ENCODE data around the gene ZNF467. TPM values are rescaled to one million over a fixed set of nuclear protein-coding genes. Genes with fewer than 3 reads are reported as not detected.

Gene ZNF467, protein sequence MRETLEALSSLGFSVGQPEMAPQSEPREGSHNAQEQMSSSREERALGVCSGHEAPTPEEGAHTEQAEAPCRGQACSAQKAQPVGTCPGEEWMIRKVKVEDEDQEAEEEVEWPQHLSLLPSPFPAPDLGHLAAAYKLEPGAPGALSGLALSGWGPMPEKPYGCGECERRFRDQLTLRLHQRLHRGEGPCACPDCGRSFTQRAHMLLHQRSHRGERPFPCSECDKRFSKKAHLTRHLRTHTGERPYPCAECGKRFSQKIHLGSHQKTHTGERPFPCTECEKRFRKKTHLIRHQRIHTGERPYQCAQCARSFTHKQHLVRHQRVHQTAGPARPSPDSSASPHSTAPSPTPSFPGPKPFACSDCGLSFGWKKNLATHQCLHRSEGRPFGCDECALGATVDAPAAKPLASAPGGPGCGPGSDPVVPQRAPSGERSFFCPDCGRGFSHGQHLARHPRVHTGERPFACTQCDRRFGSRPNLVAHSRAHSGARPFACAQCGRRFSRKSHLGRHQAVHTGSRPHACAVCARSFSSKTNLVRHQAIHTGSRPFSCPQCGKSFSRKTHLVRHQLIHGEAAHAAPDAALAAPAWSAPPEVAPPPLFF
- 10 to 100 TPM in 1 of 2 donors, 1 to 10 TPM in 1; 9.9 to 13.2 TPM for total RNA-seq

DNA sequence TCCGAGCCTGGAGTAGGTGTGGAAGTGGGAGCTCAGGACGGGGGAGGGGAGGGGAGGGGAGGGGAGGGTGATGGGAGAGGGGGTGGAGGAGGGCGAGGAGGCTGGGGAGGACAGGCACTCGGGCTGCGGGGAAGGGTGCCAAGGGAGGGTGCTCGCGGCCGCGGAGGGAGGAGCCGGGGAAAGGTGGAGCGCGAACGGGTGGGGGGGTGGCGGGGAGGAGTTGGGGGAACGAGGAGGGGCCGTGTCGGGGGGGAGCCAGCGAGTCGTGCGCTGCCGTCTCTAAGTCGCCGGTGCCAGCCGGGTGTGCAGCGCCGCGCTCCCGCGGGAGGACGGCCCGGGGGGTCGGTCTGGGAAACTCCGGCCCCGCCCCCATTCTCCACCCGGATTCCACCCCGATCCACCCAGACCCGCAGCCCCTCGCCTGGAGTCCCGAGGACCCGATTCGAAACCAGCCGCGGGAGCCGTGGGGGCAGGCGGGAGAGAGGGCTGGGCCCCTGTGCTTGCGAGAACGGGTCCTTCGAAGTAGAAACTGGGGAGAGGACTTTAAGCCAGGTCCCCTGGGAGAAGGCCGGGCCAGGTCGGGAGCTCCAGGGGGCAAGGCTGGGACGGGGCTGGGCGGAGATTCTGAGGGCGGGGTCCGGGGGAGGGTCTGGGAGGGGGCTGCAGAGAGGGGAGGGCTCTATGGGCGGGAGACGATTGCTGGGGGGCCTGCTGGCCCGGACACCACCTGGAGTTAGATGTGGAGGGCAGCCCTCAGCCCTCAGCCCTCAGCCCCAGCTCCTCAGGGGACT is at the start of gene ZNF467:
TSS of gene ZNF467 (minus strand) at position 143 of the 791 bp plus-strand sequence. CDS start 2,556 bp downstream, outside the sequence.
- Histone ChIP-seq H3K4me3 (peak within 1 kb of the TSS; percentile 57 to 65), H3K27me3 (no peaks in the 10 kb centered on the region), H3K27ac (peak within 1 kb of the TSS; percentile 73 to 86 (median 77)), H3K9me3 (no peaks in the 10 kb centered on the region), H3K4me1 (peaks cover 21% of the 10 kb centered on the region), H3K36me3 (replicated peaks in 1 of 2; ENCODE audit: insufficient read depth in 1 of 2, low read depth in 2 of 2) (no peaks in the 10 kb centered on the region)
- ATAC-seq, result peak; percentile 31
- DNase-seq, result peak; percentile 83 to 88 (median 86)
- TF ChIP-seq, protein P1, sequence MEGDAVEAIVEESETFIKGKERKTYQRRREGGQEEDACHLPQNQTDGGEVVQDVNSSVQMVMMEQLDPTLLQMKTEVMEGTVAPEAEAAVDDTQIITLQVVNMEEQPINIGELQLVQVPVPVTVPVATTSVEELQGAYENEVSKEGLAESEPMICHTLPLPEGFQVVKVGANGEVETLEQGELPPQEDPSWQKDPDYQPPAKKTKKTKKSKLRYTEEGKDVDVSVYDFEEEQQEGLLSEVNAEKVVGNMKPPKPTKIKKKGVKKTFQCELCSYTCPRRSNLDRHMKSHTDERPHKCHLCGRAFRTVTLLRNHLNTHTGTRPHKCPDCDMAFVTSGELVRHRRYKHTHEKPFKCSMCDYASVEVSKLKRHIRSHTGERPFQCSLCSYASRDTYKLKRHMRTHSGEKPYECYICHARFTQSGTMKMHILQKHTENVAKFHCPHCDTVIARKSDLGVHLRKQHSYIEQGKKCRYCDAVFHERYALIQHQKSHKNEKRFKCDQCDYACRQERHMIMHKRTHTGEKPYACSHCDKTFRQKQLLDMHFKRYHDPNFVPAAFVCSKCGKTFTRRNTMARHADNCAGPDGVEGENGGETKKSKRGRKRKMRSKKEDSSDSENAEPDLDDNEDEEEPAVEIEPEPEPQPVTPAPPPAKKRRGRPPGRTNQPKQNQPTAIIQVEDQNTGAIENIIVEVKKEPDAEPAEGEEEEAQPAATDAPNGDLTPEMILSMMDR (IDR thresholded peaks at IDR 0.05), result no peak
- peak in 2 of 3 donors; percentile 54 to 57 for TF ChIP-seq POLR2A (IDR thresholded peaks at IDR 0.05)
- intact Hi-C loops (cut with DNase I), result no loop called here
- 2 to 3% methylated on average over 6 to 54 of the region's 57 CpGs for WGBS, 2 donors

DNA sequence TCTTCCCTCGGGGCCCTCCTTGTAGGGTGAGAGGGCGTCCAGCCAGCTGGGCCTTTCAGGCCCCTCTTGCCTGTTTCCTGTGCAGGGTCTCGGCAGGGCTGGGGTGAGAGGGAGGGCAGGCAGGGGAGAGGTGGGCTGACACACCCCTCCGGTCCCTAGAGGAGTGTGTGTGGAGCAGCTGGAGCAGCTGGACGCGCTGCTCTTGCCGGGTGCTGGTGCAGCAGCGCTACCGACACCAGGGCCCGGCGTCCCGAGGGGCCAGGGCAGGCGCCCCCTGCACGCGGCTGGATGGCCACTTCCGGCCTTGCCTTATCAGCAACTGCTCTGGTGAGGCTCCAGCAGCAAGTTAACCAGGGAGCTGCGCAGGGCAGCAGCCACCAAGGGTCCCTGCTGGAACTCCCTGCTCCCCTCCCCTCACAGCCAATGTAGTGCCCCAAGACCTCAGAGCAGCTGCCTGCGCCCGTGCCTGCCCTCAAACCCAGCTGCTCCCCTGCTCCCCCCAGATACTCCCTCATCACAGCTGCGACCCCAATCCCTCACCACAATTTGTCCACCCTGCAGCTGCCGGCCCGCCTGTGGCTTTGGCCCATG is 49.1 kb upstream of the ZNF467 start:
- Histone ChIP-seq H3K36me3 (replicated peaks in 1 of 2; ENCODE audit: insufficient read depth in 1 of 2, low read depth in 2 of 2) (no peaks in the 10 kb centered on the region), H3K27me3 (no peaks in the 10 kb centered on the region), H3K27ac (no peak overlapping the region), H3K9me3 (no peaks in the 10 kb centered on the region), H3K4me3 (no peak overlapping the region), H3K4me1 (no peaks in the 10 kb centered on the region)
- intact Hi-C loops (cut with DNase I), result no loop called here
- DNase-seq (no peak), ATAC-seq (no peak)
- WGBS, 2 donors, result 65 to 82% methylated on average over 14 to 15 of the region's 22 CpGs
- TF ChIP-seq, protein P1 (IDR thresholded peaks at IDR 0.05), result no peak
- no peak for TF ChIP-seq POLR2A (IDR thresholded peaks at IDR 0.05)

DNA sequence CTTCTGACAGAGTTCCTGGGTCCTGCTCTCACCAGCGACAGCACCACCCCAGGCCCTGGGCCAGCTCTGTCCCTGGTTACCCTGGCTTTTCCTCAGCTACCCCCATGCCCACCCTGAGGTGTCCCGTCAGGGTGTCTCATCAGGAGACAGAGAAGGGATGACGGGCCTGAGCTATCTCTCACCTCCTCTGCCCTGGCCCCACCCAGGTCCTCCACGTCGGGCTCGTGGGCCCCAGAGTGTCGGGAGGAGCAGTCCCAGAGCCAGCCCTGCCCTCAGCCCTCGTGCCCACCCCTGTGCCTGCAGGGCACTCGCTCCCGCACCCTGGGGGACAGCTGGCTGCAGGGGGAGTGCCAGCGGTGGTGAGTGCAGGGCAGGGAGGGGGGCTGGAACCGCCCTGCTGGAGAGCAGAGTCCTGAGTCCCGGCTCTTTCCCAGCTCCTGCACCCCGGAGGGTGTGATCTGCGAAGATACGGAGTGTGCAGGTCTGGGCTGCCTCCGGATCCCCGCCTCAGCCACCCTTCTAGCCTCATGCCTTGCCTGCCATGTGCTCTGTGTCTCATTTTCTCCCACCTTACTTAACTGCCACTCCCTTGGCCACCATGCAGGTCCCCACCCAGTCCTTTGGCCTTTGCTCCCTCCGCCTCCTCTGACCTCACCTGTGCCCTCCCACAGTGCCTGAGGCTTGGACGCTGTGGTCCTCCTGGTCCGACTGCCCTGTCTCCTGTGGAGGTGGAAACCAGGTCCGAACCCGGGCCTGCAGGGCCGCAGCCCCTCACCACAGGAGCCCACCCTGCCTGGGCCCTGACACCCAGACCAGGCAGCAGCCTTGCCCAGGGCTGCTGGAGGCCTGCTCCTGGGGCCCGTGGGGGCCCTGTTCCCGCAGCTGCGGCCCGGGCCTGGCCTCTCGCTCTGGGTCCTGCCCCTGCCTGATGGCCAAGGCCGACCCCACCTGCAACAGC is 48.1 kb upstream of the ZNF467 start:
- Histone ChIP-seq H3K27ac (no peak overlapping the region), H3K4me1 (no peaks in the 10 kb centered on the region), H3K36me3 (replicated peaks in 1 of 2; ENCODE audit: insufficient read depth in 1 of 2, low read depth in 2 of 2) (no peaks in the 10 kb centered on the region), H3K4me3 (no peak overlapping the region), H3K9me3 (no peaks in the 10 kb centered on the region), H3K27me3 (no peaks in the 10 kb centered on the region)
- DNase-seq, result no peak
- WGBS, 2 donors, result 83 to 88% methylated on average over 17 to 30 of the region's 30 CpGs
- intact Hi-C loops (cut with DNase I), result no loop called here
- no peak for ATAC-seq
- TF ChIP-seq POLR2A (IDR thresholded peaks at IDR 0.05), result no peak
- TF ChIP-seq, protein P1 (IDR thresholded peaks at IDR 0.05), result no peak

DNA sequence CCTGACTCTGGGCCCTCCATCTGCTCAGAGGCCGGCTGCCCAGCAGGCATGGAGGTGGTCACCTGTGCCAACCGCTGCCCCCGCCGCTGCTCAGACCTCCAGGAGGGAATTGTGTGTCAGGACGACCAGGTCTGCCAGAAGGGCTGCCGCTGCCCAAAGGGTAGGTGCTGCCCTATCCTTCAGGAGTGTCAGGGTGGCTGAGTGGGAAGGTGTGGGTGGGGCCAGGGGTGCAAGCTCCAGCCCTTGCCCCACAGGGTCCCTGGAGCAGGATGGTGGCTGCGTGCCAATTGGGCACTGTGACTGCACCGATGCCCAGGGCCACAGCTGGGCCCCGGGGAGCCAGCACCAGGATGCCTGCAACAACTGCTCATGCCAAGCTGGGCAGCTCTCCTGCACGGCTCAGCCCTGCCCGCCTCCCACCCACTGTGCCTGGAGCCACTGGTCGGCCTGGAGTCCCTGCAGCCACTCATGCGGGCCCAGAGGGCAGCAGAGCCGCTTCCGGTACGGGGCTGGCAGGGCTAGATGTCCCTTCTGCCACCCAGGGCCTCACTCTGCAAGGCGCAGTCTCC is 47.3 kb upstream of the ZNF467 start:
- Histone ChIP-seq H3K9me3 (no peaks in the 10 kb centered on the region), H3K36me3 (replicated peaks in 1 of 2; ENCODE audit: insufficient read depth in 1 of 2, low read depth in 2 of 2) (no peaks in the 10 kb centered on the region), H3K4me1 (no peaks in the 10 kb centered on the region), H3K27me3 (no peaks in the 10 kb centered on the region), H3K4me3 (no peak overlapping the region), H3K27ac (no peak overlapping the region)
- 70% methylated on average over 17 of the region's 17 CpGs; no CpG with 5 or more reads in 1 of the 2 donors for WGBS, 2 donors
- DNase-seq (no peak), ATAC-seq (no peak)
- intact Hi-C loops (cut with DNase I), result no loop called here
- no peak for TF ChIP-seq POLR2A (IDR thresholded peaks at IDR 0.05)
- TF ChIP-seq, protein P1 (IDR thresholded peaks at IDR 0.05), result no peak

All from body of pancreas (tissue), 4 donors.